ENCODE measurements around the gene SLC25A38.

DNA sequence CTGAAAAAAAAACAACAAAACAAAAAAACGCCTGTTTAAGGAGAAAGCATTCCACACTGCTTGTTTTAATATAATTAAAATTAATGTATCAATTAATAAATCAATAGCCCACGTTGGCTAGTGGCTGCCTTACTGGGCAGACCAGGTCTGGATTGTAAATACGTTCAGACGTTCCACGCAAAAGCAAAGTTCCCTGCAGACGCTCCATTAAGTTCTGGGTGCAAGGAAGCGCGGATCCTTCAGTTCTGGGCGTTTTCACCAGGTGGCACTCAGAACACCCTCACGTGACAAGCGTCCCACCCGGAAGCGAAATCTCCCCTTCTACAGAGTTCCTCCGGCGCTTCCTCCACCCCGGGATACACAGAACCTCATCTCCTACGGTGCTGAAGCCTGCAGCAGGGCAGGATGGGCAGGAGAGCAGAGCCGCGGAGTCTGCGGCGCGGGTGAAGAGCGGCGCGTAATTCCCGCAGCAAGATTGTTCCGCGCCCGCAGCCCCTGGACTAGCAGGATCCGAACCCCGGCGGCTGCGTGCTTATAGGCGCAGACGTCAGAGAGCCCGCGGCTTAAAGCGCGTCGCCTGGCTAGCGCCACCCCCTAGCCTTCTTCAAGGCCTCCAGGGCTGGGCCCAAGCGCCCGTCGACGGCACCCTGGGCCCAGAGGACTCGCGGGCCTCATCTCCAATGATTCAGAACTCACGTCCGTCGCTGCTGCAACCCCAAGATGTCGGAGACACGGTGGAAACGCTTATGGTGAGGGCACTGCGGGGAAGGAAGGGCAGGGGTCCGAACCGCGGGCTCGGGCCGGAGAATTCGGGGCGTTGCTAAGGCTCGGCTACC is at the start of gene SLC25A38:
- TF ChIP-seq, protein P1, sequence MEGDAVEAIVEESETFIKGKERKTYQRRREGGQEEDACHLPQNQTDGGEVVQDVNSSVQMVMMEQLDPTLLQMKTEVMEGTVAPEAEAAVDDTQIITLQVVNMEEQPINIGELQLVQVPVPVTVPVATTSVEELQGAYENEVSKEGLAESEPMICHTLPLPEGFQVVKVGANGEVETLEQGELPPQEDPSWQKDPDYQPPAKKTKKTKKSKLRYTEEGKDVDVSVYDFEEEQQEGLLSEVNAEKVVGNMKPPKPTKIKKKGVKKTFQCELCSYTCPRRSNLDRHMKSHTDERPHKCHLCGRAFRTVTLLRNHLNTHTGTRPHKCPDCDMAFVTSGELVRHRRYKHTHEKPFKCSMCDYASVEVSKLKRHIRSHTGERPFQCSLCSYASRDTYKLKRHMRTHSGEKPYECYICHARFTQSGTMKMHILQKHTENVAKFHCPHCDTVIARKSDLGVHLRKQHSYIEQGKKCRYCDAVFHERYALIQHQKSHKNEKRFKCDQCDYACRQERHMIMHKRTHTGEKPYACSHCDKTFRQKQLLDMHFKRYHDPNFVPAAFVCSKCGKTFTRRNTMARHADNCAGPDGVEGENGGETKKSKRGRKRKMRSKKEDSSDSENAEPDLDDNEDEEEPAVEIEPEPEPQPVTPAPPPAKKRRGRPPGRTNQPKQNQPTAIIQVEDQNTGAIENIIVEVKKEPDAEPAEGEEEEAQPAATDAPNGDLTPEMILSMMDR (IDR thresholded peaks at IDR 0.05): peak in 1 of 3 experiments; percentile 17
- TF ChIP-seq POLR2A (IDR thresholded peaks at IDR 0.05): no peak
